Measurements from ENCODE around the gene NID2.

The NID2 gene

GRCh38 chr14:52039124-52039815 lies 29.6 kb downstream of the NID2 start:
- H3K9ac ChIP-seq (ENCODE audit: low read length): no peak overlapping the region
- H3K4me3 ChIP-seq (ENCODE audit: low read length): no peak overlapping the region
- no peaks in the 10 kb centered on the region for H3K27me3 ChIP-seq (ENCODE audit: control insufficient read depth, insufficient read depth, low read length)
- H3K27ac ChIP-seq (ENCODE audit: low read length): no peak overlapping the region
- H3K4me1 ChIP-seq (ENCODE audit: control insufficient read depth, low read depth, low read length): peaks cover 3% of the 10 kb centered on the region
- H3K36me3 ChIP-seq (ENCODE audit: control insufficient read depth, low read depth, low read length): no peaks in the 10 kb centered on the region
- no peaks in the 10 kb centered on the region for H3K9me3 ChIP-seq (ENCODE audit: control insufficient read depth, low read depth, low read length)

- H3K27ac ChIP-seq (ENCODE audit: low read length): no peak overlapping the region
- no peak overlapping the region for H3K9ac ChIP-seq (ENCODE audit: low read length)
These were observed 35.7 kb downstream of the NID2 start for GRCh38 chr14:52033101-52033642.

GRCh38 chr14:52032204-52032801 lies 36.6 kb downstream of the NID2 start:
- H3K9me3 ChIP-seq (ENCODE audit: control insufficient read depth, low read depth, low read length): no peaks in the 10 kb centered on the region
- no peak overlapping the region for H3K9ac ChIP-seq (ENCODE audit: low read length)
- no peak overlapping the region for H3K4me3 ChIP-seq (ENCODE audit: low read length)
- no peaks in the 10 kb centered on the region for H3K36me3 ChIP-seq (ENCODE audit: control insufficient read depth, low read depth, low read length)
- no peak overlapping the region for H3K27ac ChIP-seq (ENCODE audit: low read length)
- H3K4me1 ChIP-seq (ENCODE audit: control insufficient read depth, low read depth, low read length): peaks cover 4% of the 10 kb centered on the region
- H3K27me3 ChIP-seq (ENCODE audit: control insufficient read depth, insufficient read depth, low read length): no peaks in the 10 kb centered on the region

More at GRCh38 chr14:52033101-52033642, 35.7 kb downstream of the NID2 start:
- peaks cover 4% of the 10 kb centered on the region for H3K4me1 ChIP-seq (ENCODE audit: control insufficient read depth, low read depth, low read length)
- H3K27me3 ChIP-seq (ENCODE audit: control insufficient read depth, insufficient read depth, low read length): no peaks in the 10 kb centered on the region
- H3K9me3 ChIP-seq (ENCODE audit: control insufficient read depth, low read depth, low read length): no peaks in the 10 kb centered on the region
- H3K36me3 ChIP-seq (ENCODE audit: control insufficient read depth, low read depth, low read length): no peaks in the 10 kb centered on the region
- H3K4me3 ChIP-seq (ENCODE audit: low read length): no peak overlapping the region

GRCh38 chr14:52031781-52032180 lies 37.1 kb downstream of the NID2 start:
- Histone ChIP-seq H3K4me3 (ENCODE audit: low read length) (no peak overlapping the region), H3K9me3 (ENCODE audit: control insufficient read depth, low read depth, low read length) (no peaks in the 10 kb centered on the region), H3K36me3 (ENCODE audit: control insufficient read depth, low read depth, low read length) (no peaks in the 10 kb centered on the region), H3K27ac (ENCODE audit: low read length) (no peak overlapping the region), H3K4me1 (ENCODE audit: control insufficient read depth, low read depth, low read length) (peaks cover 4% of the 10 kb centered on the region), H3K9ac (ENCODE audit: low read length) (no peak overlapping the region), H3K27me3 (ENCODE audit: control insufficient read depth, insufficient read depth, low read length) (no peaks in the 10 kb centered on the region)

- Histone ChIP-seq H3K27ac (ENCODE audit: low read length) (no peak overlapping the region), H3K36me3 (ENCODE audit: control insufficient read depth, low read depth, low read length) (no peaks in the 10 kb centered on the region), H3K4me1 (ENCODE audit: control insufficient read depth, low read depth, low read length) (peaks cover 4% of the 10 kb centered on the region)
These were observed 39.0 kb downstream of the NID2 start for GRCh38 chr14:52029881-52030280.

GRCh38 chr14:52026901-52027300 lies 42.0 kb downstream of the NID2 start:
- Histone ChIP-seq H3K9ac (ENCODE audit: low read length) (no peak overlapping the region), H3K27ac (ENCODE audit: low read length) (no peak overlapping the region), H3K4me1 (ENCODE audit: control insufficient read depth, low read depth, low read length) (no peaks in the 10 kb centered on the region), H3K9me3 (ENCODE audit: control insufficient read depth, low read depth, low read length) (no peaks in the 10 kb centered on the region), H3K36me3 (ENCODE audit: control insufficient read depth, low read depth, low read length) (no peaks in the 10 kb centered on the region), H3K4me3 (ENCODE audit: low read length) (no peak overlapping the region), H3K27me3 (ENCODE audit: control insufficient read depth, insufficient read depth, low read length) (no peaks in the 10 kb centered on the region)

More at GRCh38 chr14:52029881-52030280, 39.0 kb downstream of the NID2 start:
- no peak overlapping the region for H3K9ac ChIP-seq (ENCODE audit: low read length)
- no peak overlapping the region for H3K4me3 ChIP-seq (ENCODE audit: low read length)
- no peaks in the 10 kb centered on the region for H3K9me3 ChIP-seq (ENCODE audit: control insufficient read depth, low read depth, low read length)
- H3K27me3 ChIP-seq (ENCODE audit: control insufficient read depth, insufficient read depth, low read length): no peaks in the 10 kb centered on the region

- H3K27ac ChIP-seq (ENCODE audit: low read length): no peak overlapping the region
- no peak overlapping the region for H3K4me3 ChIP-seq (ENCODE audit: low read length)
- no peaks in the 10 kb centered on the region for H3K36me3 ChIP-seq (ENCODE audit: control insufficient read depth, low read depth, low read length)
These were observed 42.7 kb downstream of the NID2 start for GRCh38 chr14:52026017-52026660.

GRCh38 chr14:52025310-52025709 lies 43.5 kb downstream of the NID2 start:
- H3K27ac ChIP-seq (ENCODE audit: low read length): no peak overlapping the region
- no peaks in the 10 kb centered on the region for H3K36me3 ChIP-seq (ENCODE audit: control insufficient read depth, low read depth, low read length)
- H3K9ac ChIP-seq (ENCODE audit: low read length): no peak overlapping the region

More at GRCh38 chr14:52026017-52026660, 42.7 kb downstream of the NID2 start:
- Histone ChIP-seq H3K9me3 (ENCODE audit: control insufficient read depth, low read depth, low read length) (no peaks in the 10 kb centered on the region), H3K27me3 (ENCODE audit: control insufficient read depth, insufficient read depth, low read length) (no peaks in the 10 kb centered on the region), H3K9ac (ENCODE audit: low read length) (no peak overlapping the region), H3K4me1 (ENCODE audit: control insufficient read depth, low read depth, low read length) (peaks cover 8% of the 10 kb centered on the region)

GRCh38 chr14:52023518-52023917 lies 45.3 kb downstream of the NID2 start:
- H3K36me3 ChIP-seq (ENCODE audit: control insufficient read depth, low read depth, low read length): no peaks in the 10 kb centered on the region
- H3K9ac ChIP-seq (ENCODE audit: low read length): no peak overlapping the region

More at GRCh38 chr14:52025310-52025709, 43.5 kb downstream of the NID2 start:
- Histone ChIP-seq H3K27me3 (ENCODE audit: control insufficient read depth, insufficient read depth, low read length) (no peaks in the 10 kb centered on the region), H3K9me3 (ENCODE audit: control insufficient read depth, low read depth, low read length) (no peaks in the 10 kb centered on the region), H3K4me3 (ENCODE audit: low read length) (no peak overlapping the region), H3K4me1 (ENCODE audit: control insufficient read depth, low read depth, low read length) (peaks cover 10% of the 10 kb centered on the region)

GRCh38 chr14:52021957-52022600 lies 46.8 kb downstream of the NID2 start:
- Histone ChIP-seq H3K36me3 (ENCODE audit: control insufficient read depth, low read depth, low read length) (no peaks in the 10 kb centered on the region), H3K4me1 (ENCODE audit: control insufficient read depth, low read depth, low read length) (peaks cover 10% of the 10 kb centered on the region), H3K27ac (ENCODE audit: low read length) (no peak overlapping the region), H3K9ac (ENCODE audit: low read length) (no peak overlapping the region), H3K9me3 (ENCODE audit: control insufficient read depth, low read depth, low read length) (no peaks in the 10 kb centered on the region), H3K27me3 (ENCODE audit: control insufficient read depth, insufficient read depth, low read length) (no peaks in the 10 kb centered on the region), H3K4me3 (ENCODE audit: low read length) (no peak overlapping the region)

More at GRCh38 chr14:52023518-52023917, 45.3 kb downstream of the NID2 start:
- no peaks in the 10 kb centered on the region for H3K9me3 ChIP-seq (ENCODE audit: control insufficient read depth, low read depth, low read length)
- no peak overlapping the region for H3K27ac ChIP-seq (ENCODE audit: low read length)
- H3K4me1 ChIP-seq (ENCODE audit: control insufficient read depth, low read depth, low read length): peaks cover 10% of the 10 kb centered on the region
- H3K4me3 ChIP-seq (ENCODE audit: low read length): no peak overlapping the region
- no peaks in the 10 kb centered on the region for H3K27me3 ChIP-seq (ENCODE audit: control insufficient read depth, insufficient read depth, low read length)
